Left lobe of liver (tissue), 2 donors: ENCODE data around the gene TP53I13. TPM values are rescaled to one million over a fixed set of nuclear protein-coding genes. Genes with fewer than 3 reads are reported as not detected.
A peak's percentile ranks its signal among the peaks of the same experiment; 100 is the strongest.
"Not testable (repeated sequence)": the region's sequence is repeated elsewhere in the genome, so short reads cannot be mapped to it uniquely, and the experiment has no call there.

ENCODE experiments used
- ATAC-seq: fragments of 200-7000 bp; cut with Tn5 transposase; one replicate; pipeline ENCODE4 v1.9.1; 2020; ENCODE audit warnings: mild to moderate bottlenecking, moderate library complexity
- DNase-seq: peaks from one replicate; pipeline ENCODE4 v3.0.0-alpha.2; 2020; ENCODE audit warnings: low spot score
- total RNA-seq: library from RNA; stranded (reverse); gene quantifications from one replicate; pipeline ENCODE4 v1.2.1, GENCODE V29; 2021
- donor health status: DM: no; HTN: no; CAD: no; lungs with moderate emphysema.
- donor health status: DM: no; HTN: yes; CAD: no.

Gene TP53I13, protein sequence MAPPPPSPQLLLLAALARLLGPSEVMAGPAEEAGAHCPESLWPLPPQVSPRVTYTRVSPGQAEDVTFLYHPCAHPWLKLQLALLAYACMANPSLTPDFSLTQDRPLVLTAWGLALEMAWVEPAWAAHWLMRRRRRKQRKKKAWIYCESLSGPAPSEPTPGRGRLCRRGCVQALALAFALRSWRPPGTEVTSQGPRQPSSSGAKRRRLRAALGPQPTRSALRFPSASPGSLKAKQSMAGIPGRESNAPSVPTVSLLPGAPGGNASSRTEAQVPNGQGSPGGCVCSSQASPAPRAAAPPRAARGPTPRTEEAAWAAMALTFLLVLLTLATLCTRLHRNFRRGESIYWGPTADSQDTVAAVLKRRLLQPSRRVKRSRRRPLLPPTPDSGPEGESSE
- total RNA-seq: 84.2 TPM

DNA sequence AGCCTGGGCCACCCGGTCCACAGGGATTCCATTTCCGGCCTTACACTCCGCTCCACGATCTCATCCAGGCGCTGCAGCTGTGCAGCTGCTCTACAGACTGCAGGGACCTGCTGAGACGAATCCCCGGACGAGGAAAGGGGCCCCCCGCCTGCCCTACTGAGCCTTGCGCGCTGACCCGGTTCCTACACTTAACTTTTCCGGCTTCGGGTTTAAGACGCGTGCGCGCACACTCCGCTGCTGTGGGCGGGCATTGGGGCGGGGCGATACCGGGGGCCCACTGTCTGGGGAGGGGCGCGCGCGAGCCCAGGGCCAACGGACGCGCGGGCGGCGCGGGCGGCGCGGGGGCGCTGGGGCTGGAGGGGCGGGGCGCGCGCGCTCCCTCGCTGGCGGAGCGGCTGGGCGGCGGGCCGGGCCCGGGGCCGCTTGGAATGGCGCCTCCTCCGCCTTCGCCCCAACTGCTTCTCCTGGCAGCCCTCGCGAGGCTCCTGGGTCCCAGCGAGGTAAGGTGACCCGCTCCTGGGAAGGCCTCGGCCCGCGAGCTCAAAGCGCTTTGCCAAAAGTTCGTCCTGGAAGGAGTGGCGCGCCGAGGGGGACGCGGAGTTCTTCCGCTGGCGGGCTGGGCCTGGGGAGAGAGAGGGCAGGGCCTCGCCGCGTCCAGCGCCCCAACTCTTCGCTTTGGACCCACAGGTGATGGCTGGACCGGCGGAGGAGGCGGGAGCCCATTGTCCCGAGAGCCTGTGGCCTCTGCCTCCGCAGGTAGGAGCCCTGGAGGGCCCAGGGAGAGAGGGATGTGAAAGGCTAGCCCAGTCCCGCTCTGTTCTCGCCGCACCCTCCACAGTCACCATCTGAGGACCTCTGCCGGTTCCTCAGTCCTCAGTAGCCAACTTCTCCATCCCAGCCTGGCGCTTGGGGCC lies at the start of gene TP53I13:
TP53I13 (plus strand) TSS at position 371 of the 914 bp plus-strand sequence; CDS start at position 429, 58 bp downstream.
- DNase-seq (peak; percentile 91), ATAC-seq (peak; percentile 52)

DNA sequence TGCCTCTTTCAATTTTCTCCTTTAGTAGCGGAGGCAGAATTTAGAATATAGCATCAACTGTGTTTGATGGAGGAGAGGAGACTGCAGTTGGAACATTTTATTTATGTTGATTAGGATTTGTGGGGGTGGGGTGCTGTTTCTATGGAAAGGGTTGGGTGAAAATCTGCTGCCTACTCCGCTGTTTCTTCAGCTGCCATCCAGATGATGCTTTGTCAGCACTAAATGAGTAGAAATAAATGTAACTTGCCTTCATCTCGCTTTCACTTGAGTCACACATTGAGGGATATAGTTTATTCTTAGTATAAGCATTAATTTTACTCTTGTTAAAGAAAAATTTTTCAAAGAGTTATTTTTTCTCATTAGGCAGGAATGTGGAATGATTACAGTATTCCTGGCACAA lies 43.8 kb upstream of the TP53I13 start:
- no peak for DNase-seq
- ATAC-seq: no peak

DNA sequence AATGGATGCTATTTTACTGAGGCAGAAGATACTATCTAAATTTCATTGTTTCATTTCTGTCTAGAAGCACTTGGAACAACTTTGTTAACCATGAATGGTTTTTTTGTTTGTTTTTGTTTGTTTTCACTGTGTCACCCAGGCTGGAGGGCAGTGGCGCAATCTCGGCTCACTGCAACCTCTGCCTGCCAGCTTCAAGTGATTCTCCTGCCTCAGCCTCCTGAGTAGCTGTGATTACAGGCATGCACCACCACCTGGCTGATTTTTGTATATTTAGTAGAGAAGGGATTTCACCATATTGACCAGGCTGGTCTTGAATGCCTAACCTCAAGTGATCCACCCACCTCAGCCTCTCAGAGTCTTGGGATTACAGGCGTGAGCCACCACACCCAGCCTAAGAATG lies 42.2 kb upstream of the TP53I13 start:
- ATAC-seq (no peak), DNase-seq (no peak)

DNA sequence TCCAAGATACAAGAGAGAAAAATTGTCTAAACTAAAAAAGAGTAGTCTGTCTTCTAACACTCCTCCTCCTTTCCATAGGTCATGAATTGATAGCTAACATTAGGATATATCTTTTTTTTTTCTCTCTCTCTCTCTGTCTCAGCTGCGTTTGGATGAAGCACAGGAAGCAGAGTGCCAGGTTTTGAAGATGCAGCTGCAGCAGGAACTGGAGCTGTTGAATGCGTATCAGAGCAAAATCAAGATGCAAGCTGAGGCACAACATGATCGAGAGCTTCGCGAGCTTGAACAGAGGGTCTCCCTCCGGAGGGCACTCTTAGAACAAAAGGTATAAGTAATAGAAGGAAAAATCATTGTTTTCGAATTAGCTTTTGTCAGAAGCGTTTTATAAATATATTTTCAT lies 34.5 kb upstream of the TP53I13 start:
- ATAC-seq (no peak), DNase-seq (no peak)

DNA sequence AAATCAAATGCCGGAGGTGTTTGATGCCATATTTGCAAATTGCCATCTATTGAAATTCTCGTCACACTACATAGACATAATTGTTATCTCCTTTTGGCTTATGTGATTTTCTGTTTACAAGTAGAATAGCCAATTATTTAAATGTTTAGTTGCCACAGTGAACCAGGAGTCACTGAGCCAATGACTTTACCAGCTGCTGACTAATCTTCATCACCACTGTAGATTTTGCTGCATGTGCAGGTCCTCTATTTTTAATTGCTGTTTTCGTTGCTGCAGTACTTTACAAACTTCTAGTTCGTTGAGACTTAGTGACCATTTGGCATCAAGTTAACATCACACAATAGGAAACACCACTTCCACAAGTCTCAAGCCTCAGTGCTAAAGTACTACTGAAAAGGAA lies 24.4 kb upstream of the TP53I13 start:
- no peak for ATAC-seq

DNA sequence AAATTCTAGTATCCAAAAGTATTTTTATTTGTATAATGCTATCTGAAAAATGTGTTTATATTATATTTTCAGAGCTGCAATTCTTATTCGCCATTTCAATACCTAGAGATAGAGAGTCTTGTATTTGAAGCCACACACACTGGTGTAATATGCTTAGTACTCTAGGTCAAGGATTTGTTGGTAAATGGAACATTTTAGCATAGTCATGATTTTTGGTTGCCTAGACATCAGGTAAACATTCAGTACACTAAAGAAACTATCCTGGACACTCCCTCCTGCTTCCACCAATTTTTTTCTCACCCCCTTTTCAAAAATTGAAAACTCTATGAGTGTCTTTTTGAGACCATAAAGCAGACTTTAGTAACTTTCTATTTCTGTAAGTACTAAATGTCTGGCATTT lies 22.4 kb upstream of the TP53I13 start:
- no peak for DNase-seq
- peak; percentile 59 for ATAC-seq

More for the DNA sequence above, 24.4 kb upstream of the TP53I13 start:
- DNase-seq: no peak

DNA sequence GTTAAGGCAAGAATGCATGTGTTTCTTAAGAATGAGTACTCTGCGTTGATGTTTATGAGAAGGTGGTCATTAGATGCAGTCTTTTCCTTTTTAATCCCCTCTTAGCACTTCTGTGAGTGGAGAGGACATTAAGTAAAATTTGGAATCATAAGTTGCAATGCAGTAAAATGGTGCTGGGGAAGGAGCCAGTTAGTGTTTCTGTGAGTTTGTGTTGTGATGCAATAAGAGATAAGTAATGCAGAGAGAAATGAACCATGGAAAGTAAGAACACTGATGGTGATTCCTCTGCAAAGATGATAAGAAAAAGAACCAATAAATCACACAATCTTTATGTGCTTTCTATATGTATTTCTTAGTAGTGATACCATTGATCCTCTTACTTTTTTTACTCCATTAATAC lies 21.7 kb upstream of the TP53I13 start:
- DNase-seq: no peak
- ATAC-seq: peak; percentile 52

DNA sequence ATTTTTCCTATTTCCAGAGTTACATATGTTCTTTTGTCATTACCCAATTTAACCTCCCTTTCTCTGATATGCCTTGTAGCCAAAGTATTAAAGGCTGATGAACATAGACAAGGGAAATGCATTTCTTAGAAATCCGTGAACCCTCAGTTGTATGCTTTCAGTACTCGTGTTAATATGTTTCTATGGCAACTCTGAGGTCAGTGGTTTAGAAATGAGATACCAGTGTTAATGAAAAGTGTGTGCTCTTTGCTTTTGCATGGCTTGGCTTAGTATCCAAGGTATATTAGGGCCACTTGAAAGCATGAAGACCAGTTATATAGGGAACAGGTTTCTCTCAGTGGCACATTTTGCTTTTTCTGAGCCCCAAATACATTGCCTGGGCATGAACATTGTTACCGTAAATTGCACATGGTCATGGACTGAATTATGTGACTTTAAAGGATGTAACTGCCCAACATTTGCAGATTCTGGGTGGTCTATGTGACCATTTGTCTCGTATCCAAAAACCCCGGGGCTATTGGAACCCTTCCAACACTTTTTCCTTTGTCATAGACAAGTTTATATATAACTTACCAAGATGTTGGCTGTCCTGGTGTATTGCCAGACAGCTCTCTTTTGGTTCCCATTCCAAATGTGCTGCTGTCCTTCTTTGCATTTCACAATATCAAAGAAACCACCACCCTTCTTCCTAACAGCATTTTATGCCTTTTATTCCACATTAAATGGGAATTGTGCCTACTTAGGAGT lies 19.2 kb upstream of the TP53I13 start:
- DNase-seq: peak; percentile 30
- peak; percentile 16 for ATAC-seq

DNA sequence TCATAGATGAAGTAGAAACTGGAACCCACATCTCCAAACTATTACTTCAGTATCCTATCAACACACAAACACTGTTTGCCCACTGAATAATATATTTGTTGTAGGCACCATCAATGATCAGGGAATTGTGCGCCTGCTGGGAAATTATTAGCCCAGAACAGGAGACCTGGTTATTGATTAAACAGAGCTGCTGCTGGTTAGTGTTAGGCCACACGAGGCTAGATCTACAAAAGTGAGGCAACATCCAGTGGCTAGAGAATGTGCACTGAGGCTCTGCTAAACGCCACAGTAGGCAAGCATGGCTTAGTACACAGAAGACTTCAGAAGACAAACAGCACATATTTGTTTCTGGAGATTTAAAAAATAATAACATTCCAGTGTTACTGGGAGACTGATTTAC lies 12.7 kb upstream of the TP53I13 start:
- DNase-seq (peak; percentile 77), ATAC-seq (peak; percentile 90)

DNA sequence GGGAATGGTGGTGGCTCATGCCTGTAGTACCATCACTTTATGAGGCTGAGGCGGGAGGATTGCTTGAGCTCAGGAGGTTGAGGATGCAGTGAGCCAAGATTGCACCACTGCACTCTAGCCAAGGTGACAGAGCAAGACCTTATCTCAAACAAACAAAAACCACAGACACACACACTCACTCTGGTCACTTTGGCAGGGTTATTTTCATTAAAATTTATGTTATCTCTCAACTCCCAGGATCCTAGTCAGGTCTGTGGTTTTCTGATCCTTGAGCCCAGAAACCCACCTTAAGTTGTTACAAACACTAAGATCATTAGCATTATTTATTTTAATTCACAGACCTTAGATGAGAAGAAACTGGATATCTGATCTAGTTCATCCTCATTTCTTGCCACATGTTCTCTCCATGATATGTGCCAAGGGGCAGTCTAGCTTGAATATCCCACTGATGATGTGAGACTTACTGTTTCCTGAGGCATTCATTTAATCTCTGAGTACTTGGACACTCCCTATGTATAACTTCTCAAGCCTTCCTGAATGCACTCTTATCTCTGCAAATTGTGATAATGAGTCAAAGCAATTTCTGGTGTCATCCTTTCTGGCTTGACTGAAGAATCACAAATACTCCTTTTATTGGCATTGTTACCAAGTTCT lies 11.3 kb upstream of the TP53I13 start:
- peak; percentile 66 for DNase-seq
- peak; percentile 68 for ATAC-seq

DNA sequence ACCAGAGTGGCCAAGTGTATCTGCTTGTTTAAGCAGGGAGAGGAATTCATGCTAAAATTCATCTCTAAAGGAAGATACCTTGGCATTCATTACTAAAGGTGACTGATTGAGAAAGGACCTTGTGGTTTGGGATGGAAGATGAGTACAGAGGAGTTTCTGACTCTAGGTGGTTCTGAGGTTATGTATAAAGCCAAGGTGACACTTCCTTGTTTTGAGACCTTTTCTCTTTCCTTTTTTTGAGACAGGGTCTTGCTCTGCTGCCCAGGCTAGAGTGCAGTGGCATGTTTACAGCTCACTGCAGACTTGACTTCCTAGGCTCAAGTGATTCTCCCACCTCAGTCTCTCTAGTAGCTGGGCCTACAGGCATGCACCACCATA lies 10.8 kb upstream of the TP53I13 start:
- DNase-seq (no peak), ATAC-seq (no peak)

DNA sequence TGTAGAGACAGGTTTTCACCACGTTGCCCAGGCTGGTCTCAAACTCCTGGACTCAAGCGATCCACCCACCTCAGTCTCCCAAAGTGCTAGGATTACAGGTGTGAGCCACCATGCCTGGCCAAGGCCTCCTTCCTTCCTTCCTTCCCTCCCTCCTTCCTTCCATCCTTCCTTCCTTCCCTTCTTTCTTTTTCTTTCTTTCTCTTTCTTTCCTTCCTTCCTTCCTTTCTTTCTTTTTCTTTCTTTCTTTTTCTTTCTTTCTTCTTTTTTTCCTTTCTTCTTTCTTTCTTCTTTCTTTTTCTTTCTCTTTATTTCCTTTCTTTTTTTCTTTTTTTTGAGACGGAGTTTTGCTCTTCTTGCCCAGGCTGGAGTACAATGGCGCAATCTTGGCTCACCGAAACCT lies 10.4 kb upstream of the TP53I13 start:
- ATAC-seq, DNase-seq: not testable (repeated sequence)

DNA sequence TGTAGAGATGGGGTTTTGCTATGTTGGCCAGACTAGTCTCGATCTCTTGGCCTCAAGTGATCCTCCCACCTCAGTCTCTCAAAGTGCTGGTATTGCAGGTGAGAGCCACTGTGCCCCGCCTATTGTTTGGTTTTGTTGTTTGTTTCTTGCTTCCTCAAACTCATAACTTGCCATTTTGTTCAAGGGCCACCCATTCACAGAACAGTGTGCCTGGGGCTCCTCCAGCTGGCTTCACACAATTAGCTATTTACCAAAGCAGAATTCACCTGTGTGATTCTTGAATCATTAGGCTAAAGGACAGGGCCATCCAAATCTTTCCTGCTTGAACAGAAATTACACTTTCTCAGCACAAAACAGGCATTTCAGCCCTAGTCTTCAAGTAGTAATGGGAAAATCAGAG lies 8.9 kb upstream of the TP53I13 start:
- ATAC-seq: no peak
- DNase-seq: no peak

DNA sequence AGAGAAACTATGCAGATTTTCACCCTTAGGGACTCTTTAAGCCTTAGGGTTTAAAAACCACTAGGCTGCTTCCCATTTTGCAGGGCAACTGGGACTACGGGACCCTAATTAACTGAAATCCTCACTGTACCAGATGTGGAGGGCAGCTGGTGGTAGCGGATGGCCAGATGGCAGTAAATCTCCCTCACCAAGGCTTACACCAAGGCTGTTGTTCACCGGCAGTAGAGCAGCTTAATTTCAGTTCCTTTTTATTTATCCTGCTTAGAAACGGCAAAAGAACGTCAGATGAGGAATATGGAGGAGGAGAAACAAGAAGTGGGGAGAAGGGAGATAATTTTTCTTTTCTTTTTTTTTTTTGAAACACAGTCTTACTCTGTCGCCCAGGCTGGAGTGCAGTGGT lies 8.2 kb upstream of the TP53I13 start:
- DNase-seq: no peak
- no peak for ATAC-seq

DNA sequence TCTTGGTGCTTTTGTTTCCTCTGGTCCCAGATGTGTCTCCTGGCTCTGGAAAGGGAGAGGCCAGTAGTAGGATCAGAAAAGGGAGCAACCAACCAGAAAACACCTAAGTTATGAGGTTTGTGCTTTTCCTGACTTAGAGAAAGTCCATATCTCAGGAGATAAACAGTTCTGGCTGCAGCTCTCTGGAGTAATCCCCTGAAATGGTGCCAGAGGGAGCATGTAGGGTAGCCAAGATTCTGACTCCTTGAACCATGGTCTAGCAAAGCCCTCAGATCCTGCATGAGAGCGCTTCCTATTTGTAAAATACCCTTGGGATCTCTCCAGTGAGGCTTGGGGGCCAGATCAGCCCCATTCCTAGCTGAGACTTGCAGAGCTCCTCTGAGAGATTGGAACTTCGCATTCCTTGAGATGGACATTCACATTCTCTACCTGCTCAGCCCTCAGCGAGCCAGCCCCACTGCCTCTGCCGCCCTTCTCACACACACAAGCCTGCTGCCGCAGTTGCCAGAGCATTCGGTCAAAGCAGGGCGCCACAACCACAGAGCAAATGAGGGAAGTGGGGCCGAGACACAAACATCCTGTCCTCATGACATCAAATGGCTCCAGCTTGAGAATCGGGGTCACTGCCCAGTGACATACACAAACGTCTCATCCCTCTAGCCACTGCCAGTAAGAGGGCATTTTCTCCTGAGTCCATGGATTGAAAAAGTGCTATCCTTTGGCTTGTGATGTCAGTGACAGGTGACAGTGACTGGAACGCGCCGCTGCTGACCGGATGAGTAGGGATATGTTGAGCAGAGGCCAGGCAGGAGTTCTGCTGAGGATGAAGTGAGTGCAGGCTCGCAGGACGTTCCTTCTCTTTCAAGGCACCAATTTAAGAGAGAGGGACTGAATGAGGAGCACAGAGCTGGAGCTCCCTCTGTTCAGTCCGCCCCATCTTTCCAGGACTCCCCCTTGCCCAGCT lies 6.7 kb upstream of the TP53I13 start:
- DNase-seq (peak; percentile 46), ATAC-seq (no peak)

DNA sequence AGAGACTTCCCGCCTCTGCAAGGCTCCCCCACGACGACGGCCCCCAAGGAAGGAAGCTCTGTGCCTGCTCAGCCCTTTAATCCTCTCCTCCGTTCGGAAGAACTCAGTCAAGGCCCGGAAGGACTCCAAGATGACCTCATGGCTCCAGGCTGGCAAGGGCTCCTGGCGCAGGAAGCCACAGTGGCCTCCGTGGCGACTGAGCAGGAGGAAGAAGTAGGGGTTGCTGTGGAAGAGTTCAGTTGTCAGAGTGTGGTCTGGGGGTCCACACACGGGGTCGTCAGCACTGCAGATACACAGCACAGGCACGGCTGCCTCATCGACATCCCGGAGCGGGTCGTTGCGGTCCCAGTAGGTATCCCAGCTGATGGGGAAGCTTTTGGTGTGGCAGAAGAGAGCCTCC lies 5.9 kb upstream of the TP53I13 start:
- peak; percentile 33 for DNase-seq
- ATAC-seq: no peak

DNA sequence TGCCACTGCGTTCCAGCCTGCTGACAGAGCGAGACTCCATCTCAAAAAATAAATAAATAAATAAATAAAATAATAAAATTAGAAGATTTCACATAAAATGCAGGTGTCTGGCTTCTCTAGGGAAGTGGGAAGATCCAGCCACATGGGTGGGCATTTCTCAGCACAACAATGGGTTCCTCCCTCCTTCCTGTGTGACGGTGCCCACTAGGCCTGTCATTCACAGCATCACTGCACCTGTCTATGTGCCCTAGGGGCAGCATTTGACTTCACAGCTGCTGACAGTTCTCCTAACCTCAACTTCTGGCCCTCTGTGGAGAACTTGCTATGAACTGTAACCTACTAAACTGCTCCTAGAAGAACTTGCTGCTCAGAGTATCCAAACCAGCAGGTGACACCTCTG lies 4.7 kb upstream of the TP53I13 start:
- DNase-seq (peak; percentile 28), ATAC-seq (no peak)

DNA sequence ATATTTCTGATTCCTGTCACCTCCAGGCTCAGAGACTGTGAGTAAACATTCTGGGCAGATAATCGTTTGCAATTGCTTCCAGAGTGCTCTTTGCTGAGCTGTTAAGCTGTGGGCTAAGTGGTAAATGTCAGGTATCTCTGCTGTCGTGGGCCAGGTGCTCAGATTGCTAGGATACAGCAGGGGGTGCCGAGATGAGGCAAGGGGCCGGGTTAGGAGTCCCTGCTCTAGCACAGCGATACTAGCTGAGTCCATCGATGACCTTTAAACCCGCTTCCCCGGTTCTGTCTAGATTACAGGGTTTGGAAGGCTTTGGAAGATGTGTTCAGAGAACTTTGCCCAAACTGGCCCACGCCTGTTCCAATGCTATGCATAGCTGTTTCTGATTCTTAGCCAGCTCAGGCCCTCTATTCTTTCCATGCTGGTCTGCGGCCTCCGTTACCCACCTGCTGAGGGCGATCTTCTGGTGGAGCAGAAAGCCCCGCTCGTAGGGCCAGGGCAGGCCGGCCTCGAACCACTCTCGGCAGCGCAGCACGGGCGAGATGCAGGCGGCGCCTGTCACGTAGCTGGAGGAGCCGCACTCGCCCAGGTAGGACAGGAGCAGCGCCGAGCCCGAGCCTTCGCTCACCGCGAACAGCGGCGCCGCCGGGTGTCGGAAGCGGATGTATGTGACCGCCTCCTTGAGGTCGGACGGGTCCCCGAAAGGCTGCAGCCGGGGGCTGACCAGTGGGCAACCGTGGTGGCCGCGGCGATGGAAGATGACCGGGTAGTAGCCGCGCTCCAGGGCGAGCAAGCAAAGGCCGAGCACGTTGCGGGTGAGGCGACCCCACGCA lies 2.6 kb upstream of the TP53I13 start:
- peak; percentile 83 for DNase-seq
- peak; percentile 47 for ATAC-seq
